Karpas-422 (cell line): ENCODE data around the gene NSF. TPM values are rescaled to one million over a fixed set of nuclear protein-coding genes. Genes with fewer than 3 reads are reported as not detected.
"Not testable (repeated sequence)": the region's sequence is repeated elsewhere in the genome, so short reads cannot be mapped to it uniquely, and the experiment has no call there.

Source experiments
- DNase-seq: peaks from one replicate; pipeline ENCODE4 v3.0.0-alpha.2; 2015
- H2AFZ ChIP-seq: fragments of 200-600 bp; sonication (generic); 2 replicates; pipeline ENCODE4 v1.6.1; 2014; ENCODE audit warnings: antibody characterized with exemption, low read length, mixed read lengths
- H3K27ac ChIP-seq: fragments of 200-600 bp; sonication (generic); 2 replicates; pipeline ENCODE4 v1.5.1; 2014; ENCODE audit warnings: mild to moderate bottlenecking, low read length, moderate library complexity
- H3K27me3 ChIP-seq: fragments of 200-600 bp; sonication (generic); 2 replicates; pipeline ENCODE4 v1.6.1; 2014; ENCODE audit warnings: low read length, mixed read lengths
- H3K36me3 ChIP-seq: fragments of 200-600 bp; sonication (generic); 2 replicates; pipeline ENCODE4 v1.6.1; 2014; ENCODE audit warnings: low read length, mixed read lengths; ENCODE audit not compliant: insufficient read depth
- H3K4me1 ChIP-seq: fragments of 200-600 bp; sonication (generic); 2 replicates; pipeline ENCODE4 v1.6.1; 2014; ENCODE audit warnings: mild to moderate bottlenecking, low read length, mixed read lengths
- H3K4me2 ChIP-seq: fragments of 200-600 bp; sonication (generic); 2 replicates; pipeline ENCODE4 v1.6.1; 2014; ENCODE audit warnings: low read length, low read depth, mild to moderate bottlenecking; ENCODE audit not compliant: poor library complexity, severe bottlenecking
- H3K4me3 ChIP-seq: fragments of 200-600 bp; sonication (generic); 2 replicates; pipeline ENCODE4 v1.5.1; 2014; ENCODE audit warnings: mild to moderate bottlenecking, antibody characterized with exemption, low read length, mixed read lengths
- H3K79me2 ChIP-seq: fragments of 200-600 bp; sonication (generic); 2 replicates; pipeline ENCODE4 v1.6.1; 2014; ENCODE audit warnings: mild to moderate bottlenecking, low read length, mixed read lengths
- H3K9ac ChIP-seq: fragments of 200-600 bp; sonication (generic); 2 replicates; pipeline ENCODE4 v1.6.0; 2014; ENCODE audit warnings: low read length
- H3K9me2 ChIP-seq: fragments of 200-600 bp; sonication (generic), shearing (Covaris generic); replicated peaks from 2 replicates; pipeline ENCODE4 v1.6.0; 2014; ENCODE audit warnings: mild to moderate bottlenecking, low read length, moderate library complexity; ENCODE audit not compliant: insufficient read depth
- H3K9me3 ChIP-seq: fragments of 300-700, 200-600 bp; sonication (generic); 2 replicates; pipeline ENCODE4 v1.6.1; 2014; ENCODE audit warnings: low read length, mixed read lengths
- H4K20me1 ChIP-seq: fragments of 200-600 bp; sonication (generic); 2 replicates; pipeline ENCODE4 v1.6.1; 2014; ENCODE audit warnings: mild to moderate bottlenecking, antibody characterized with exemption, low read length, low read depth; ENCODE audit not compliant: insufficient read depth
- total RNA-seq: library from RNA; depleted of rRNA; stranded (reverse); fragments of >200 nt; shearing (Covaris generic); gene quantifications from 2 replicates; pipeline ENCODE4 v1.2.3, GENCODE V29; 2014; ENCODE audit warnings: low replicate concordance

Gene NSF
- total RNA-seq, 1 experiment from 2014 or later, result 31.8 TPM

- not testable (repeated sequence) for H3K79me2 ChIP-seq, H3K4me1 ChIP-seq, H3K4me2 ChIP-seq, DNase-seq, H3K27me3 ChIP-seq, H3K9me2 ChIP-seq, H2AFZ ChIP-seq, H3K4me3 ChIP-seq, H3K9me3 ChIP-seq, H3K27ac ChIP-seq, H3K36me3 ChIP-seq, H4K20me1 ChIP-seq, H3K9ac ChIP-seq
Measured at GRCh38 chr17:46618975-46619374, 28.5 kb downstream of the NSF start.

GRCh38 chr17:46623790-46624189, 33.3 kb downstream of the NSF start:
- H3K9me3 ChIP-seq, H3K4me2 ChIP-seq, H2AFZ ChIP-seq, H3K9ac ChIP-seq, H3K27me3 ChIP-seq, H3K4me1 ChIP-seq, H3K27ac ChIP-seq, H3K36me3 ChIP-seq, H3K4me3 ChIP-seq, H4K20me1 ChIP-seq, H3K79me2 ChIP-seq, DNase-seq, H3K9me2 ChIP-seq: not testable (repeated sequence)

- H3K27ac ChIP-seq, H3K79me2 ChIP-seq, H2AFZ ChIP-seq, H3K4me2 ChIP-seq, H3K27me3 ChIP-seq, H3K9ac ChIP-seq, H3K36me3 ChIP-seq, H3K4me3 ChIP-seq, H3K4me1 ChIP-seq, H3K9me2 ChIP-seq, H3K9me3 ChIP-seq, DNase-seq, H4K20me1 ChIP-seq: not testable (repeated sequence)
Measured at GRCh38 chr17:46624726-46625125, 34.3 kb downstream of the NSF start.

GRCh38 chr17:46627452-46627851, 37.0 kb downstream of the NSF start:
- H3K36me3 ChIP-seq, H3K9me3 ChIP-seq, H3K4me3 ChIP-seq, H3K4me2 ChIP-seq, DNase-seq, H3K9ac ChIP-seq, H2AFZ ChIP-seq, H3K27ac ChIP-seq, H3K4me1 ChIP-seq, H3K79me2 ChIP-seq, H3K27me3 ChIP-seq, H4K20me1 ChIP-seq, H3K9me2 ChIP-seq: not testable (repeated sequence)

- H2AFZ ChIP-seq, H3K9ac ChIP-seq, H3K79me2 ChIP-seq, H3K4me1 ChIP-seq, DNase-seq, H3K9me3 ChIP-seq, H3K9me2 ChIP-seq, H3K27ac ChIP-seq, H3K4me2 ChIP-seq, H3K27me3 ChIP-seq, H3K4me3 ChIP-seq, H4K20me1 ChIP-seq, H3K36me3 ChIP-seq: not testable (repeated sequence)
Measured at GRCh38 chr17:46628753-46629436, 38.4 kb downstream of the NSF start.

- H3K36me3 ChIP-seq, H3K9ac ChIP-seq, H4K20me1 ChIP-seq, DNase-seq, H3K9me3 ChIP-seq, H3K4me1 ChIP-seq, H3K79me2 ChIP-seq, H3K9me2 ChIP-seq, H3K27me3 ChIP-seq, H3K4me2 ChIP-seq, H3K27ac ChIP-seq, H3K4me3 ChIP-seq, H2AFZ ChIP-seq: not testable (repeated sequence)
Measured at GRCh38 chr17:46632146-46632545, 41.7 kb downstream of the NSF start.

GRCh38 chr17:46634844-46635243, 44.4 kb downstream of the NSF start:
- H3K4me3 ChIP-seq, H2AFZ ChIP-seq, H3K36me3 ChIP-seq, H3K9me3 ChIP-seq, DNase-seq, H3K79me2 ChIP-seq, H3K9me2 ChIP-seq, H4K20me1 ChIP-seq, H3K4me2 ChIP-seq, H3K27ac ChIP-seq, H3K27me3 ChIP-seq, H3K4me1 ChIP-seq, H3K9ac ChIP-seq: not testable (repeated sequence)

GRCh38 chr17:46641861-46642656, 51.6 kb downstream of the NSF start:
- H2AFZ ChIP-seq, H4K20me1 ChIP-seq, H3K9me2 ChIP-seq, H3K36me3 ChIP-seq, H3K27ac ChIP-seq, H3K9me3 ChIP-seq, H3K4me3 ChIP-seq, H3K79me2 ChIP-seq, H3K4me2 ChIP-seq, H3K27me3 ChIP-seq, H3K4me1 ChIP-seq, DNase-seq, H3K9ac ChIP-seq: not testable (repeated sequence)
